PC-9 (cell line): ENCODE data around the gene ATG16L1.

Experiments used
- CTCF ChIP-seq: fragments of 200-600 bp; sonication (generic); conservative IDR thresholded peaks from 2 replicates; pipeline ENCODE4 v1.6.1; 2017; ENCODE audit warnings: mixed run types, antibody characterized with exemption, mild to moderate bottlenecking, moderate library complexity
- EZH2 ChIP-seq: fragments of 200-600 bp; sonication (generic); IDR thresholded peaks from 2 replicates; pipeline ENCODE4 v1.8.0; 2017; ENCODE audit warnings: antibody characterized with exemption, low read depth

- no peak for TF ChIP-seq CTCF
- TF ChIP-seq EZH2, result no peak
These were observed 38.5 kb upstream of the ATG16L1 start for GRCh38 chr2:233213011-233213410.
